OCI-LY7 (cell line): Measurements from ENCODE around the gene CTNNA2. TPM values are rescaled to one million over a fixed set of nuclear protein-coding genes. Genes with fewer than 3 reads are reported as not detected.

Experiments used
- BruUV-seq: library from RNA; stranded (reverse); fragments of 400-500 nt; replicated peaks from 2 replicates; lab custom pipeline; 2021; lab: Mats Ljungman, UMichigan
- CTCF ChIA-PET: fragments of 300-600 bp; sonication (Branson Sonifier 250); formaldehyde crosslinking; loops from one replicate; lab custom pipeline; 2022; ENCODE audit warnings: antibody characterized with exemption; ENCODE audit not compliant: unreplicated experiment; lab: Charles Lee
- POLR2A ChIA-PET: fragments of 300-600 bp; sonication (Branson Sonifier 250); formaldehyde crosslinking; loops from one replicate; lab custom pipeline; 2022; ENCODE audit warnings: antibody characterized with exemption; lab: Charles Lee
- DNase-seq: peaks from one replicate; pipeline ENCODE4 v3.0.0-alpha.2; 2015; ENCODE audit warnings: low spot score
- H2AFZ ChIP-seq: fragments of 200-600 bp; sonication (generic), shearing (Covaris generic); 2 replicates; pipeline ENCODE4 v1.6.1; 2014; ENCODE audit warnings: mild to moderate bottlenecking, antibody characterized with exemption, low read length, moderate library complexity
- H3K27ac ChIP-seq: fragments of 200-600 bp; sonication (generic); 2 replicates; pipeline ENCODE4 v1.5.1; 2014; ENCODE audit warnings: mixed run types, low read depth, mild to moderate bottlenecking, moderate library complexity, low read length, inconsistent platforms; ENCODE audit not compliant: poor library complexity, severe bottlenecking
- H3K36me3 ChIP-seq: fragments of 200-600 bp; sonication (generic); 2 replicates; pipeline ENCODE4 v1.6.1; 2014; ENCODE audit warnings: mild to moderate bottlenecking, antibody characterized with exemption, low read length, moderate library complexity, mixed read lengths; ENCODE audit not compliant: insufficient read depth
- H3K4me1 ChIP-seq: fragments of 200-600 bp; sonication (generic); 2 replicates; pipeline ENCODE4 v1.5.1; 2014; ENCODE audit warnings: mild to moderate bottlenecking, low read length; ENCODE audit not compliant: insufficient read depth, poor library complexity, severe bottlenecking
- H3K4me2 ChIP-seq: fragments of 200-600 bp; sonication (generic); 2 replicates; pipeline ENCODE4 v1.6.1; 2014; ENCODE audit warnings: mild to moderate bottlenecking, low read length
- H3K4me3 ChIP-seq: fragments of 200-600 bp; sonication (generic); 2 replicates; pipeline ENCODE4 v1.5.1; 2014; ENCODE audit warnings: mild to moderate bottlenecking, low read depth, low read length; ENCODE audit not compliant: poor library complexity, severe bottlenecking
- H3K79me2 ChIP-seq: fragments of 200-600 bp; sonication (generic); 2 replicates; pipeline ENCODE4 v1.6.1; 2016; ENCODE audit warnings: low read depth, mild to moderate bottlenecking, low read length, moderate library complexity, mixed read lengths; ENCODE audit not compliant: insufficient read depth
- H3K9me2 ChIP-seq: fragments of 200-600 bp; sonication (generic); 2 replicates; pipeline ENCODE4 v1.6.1; 2016; ENCODE audit warnings: mild to moderate bottlenecking, low read length, mixed read lengths; ENCODE audit not compliant: insufficient read depth
- H3K9me3 ChIP-seq: fragments of 200-600 bp; sonication (generic); 2 replicates; pipeline ENCODE4 v1.6.1; 2014; ENCODE audit warnings: mild to moderate bottlenecking, mixed run types, low read length, mixed read lengths
- H4K20me1 ChIP-seq: fragments of 200-600 bp; sonication (generic); 2 replicates; pipeline ENCODE4 v1.6.1; 2014; ENCODE audit warnings: mild to moderate bottlenecking, antibody characterized with exemption, low read length, moderate library complexity, mixed read lengths; ENCODE audit not compliant: insufficient read depth
- EZH2phosphoT487 ChIP-seq: fragments of 200-600 bp; sonication (generic); IDR thresholded peaks from 2 replicates; pipeline ENCODE4 v1.6.1; 2018; ENCODE audit warnings: low read depth, borderline replicate concordance, mild to moderate bottlenecking, mixed run types, antibody characterized with exemption, low read length, moderate library complexity, mixed read lengths
- intact Hi-C: fragments of 100-400 bp; cut with micrococcal nuclease; formaldehyde crosslinking; loops from one replicate; pipeline ENCODE4 v1.10.0; 2022; ENCODE audit not compliant: unreplicated experiment
- total RNA-seq, 2 experiments: library from RNA; depleted of rRNA in 1 of 2; stranded (reverse); fragments of >200 nt in 1 of 2; shearing (Covaris generic) in 1 of 2; gene quantifications; 2 replicates each; pipeline ENCODE4 v1.2.3, GENCODE V29; 2014 to 2022
- TF ChIP-seq, protein P1 (sequence below): fragments of 200-600 bp; sonication (generic); conservative IDR thresholded peaks from 2 replicates; pipeline ENCODE4 v1.5.1; 2014; ENCODE audit warnings: mild to moderate bottlenecking, antibody characterized with exemption, low read length, moderate library complexity, mixed read lengths

The CTNNA2 gene
- total RNA-seq, 2 experiments from 2014 or later = 0.19 to 2.7 TPM

DNA sequence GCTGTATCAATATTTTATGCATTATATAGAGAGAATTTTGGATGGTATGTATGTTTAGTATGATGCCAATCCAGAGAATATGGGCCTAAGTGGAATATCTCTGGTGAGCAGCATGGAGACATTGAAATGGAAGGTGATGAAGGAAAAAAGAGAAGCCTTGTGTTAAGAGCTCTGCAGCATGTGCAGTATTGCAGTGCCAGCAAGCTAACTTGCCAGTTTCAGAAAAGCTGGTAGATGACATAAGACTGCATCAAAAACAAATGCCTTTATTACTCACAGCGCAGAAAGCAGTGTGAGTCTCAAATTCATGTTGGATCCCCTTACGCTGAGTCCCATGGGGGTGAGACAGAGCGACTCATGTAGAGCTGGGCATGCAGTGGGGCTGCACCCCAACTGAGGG is 280.2 kb downstream of the CTNNA2 start:
- Histone ChIP-seq H2AFZ (no peak overlapping the region), H3K36me3 (no peaks in the 10 kb centered on the region), H3K79me2 (no peaks in the 10 kb centered on the region), H3K4me1 (no peaks in the 10 kb centered on the region), H3K4me3 (no peak overlapping the region), H3K4me2 (no peak overlapping the region), H3K9me3 (no peaks in the 10 kb centered on the region), H3K9me2 (no peaks in the 10 kb centered on the region), H3K27ac (no peak overlapping the region), H4K20me1 (no peaks in the 10 kb centered on the region)
- intact Hi-C loops = no loop called here
- no peak for DNase-seq
- ChIA-PET POLR2A (interaction anchor here (0.7 to 1.0 kb wide), 2 partner anchors 10 to 12 kb away, joined by 3 read pairs; no protein-coding TSS in a partner anchor), CTCF (no interaction called here)
- no peak for TF ChIP-seq EZH2phosphoT487
- no TSS peak for BruUV-seq

DNA sequence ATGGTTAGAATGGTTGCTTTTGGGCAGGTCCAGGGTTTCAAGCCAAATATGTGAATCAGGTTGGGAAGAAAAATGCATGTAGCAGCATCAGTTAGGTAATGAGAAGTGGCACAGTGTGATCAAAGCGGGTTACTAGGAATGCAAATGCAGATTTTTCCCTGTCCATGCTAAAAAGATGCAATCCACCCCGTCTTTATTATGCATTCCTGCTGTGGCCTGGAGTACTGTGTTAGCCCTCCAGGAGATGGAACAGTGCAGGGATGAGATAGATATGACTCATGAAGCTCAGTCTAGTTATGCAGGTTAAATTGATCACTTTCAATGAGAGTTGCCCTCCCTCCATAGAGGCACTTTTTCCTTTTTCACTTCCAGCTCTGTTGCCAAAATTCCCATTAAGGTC is 283.8 kb downstream of the CTNNA2 start:
- CTCF ChIA-PET = no interaction called here

GRCh38 chr2:79798776-79799175 is 285.9 kb downstream of the CTNNA2 start:
- Histone ChIP-seq H3K4me3 (no peak overlapping the region), H2AFZ (no peak overlapping the region), H3K4me1 (no peaks in the 10 kb centered on the region), H4K20me1 (no peaks in the 10 kb centered on the region), H3K79me2 (no peaks in the 10 kb centered on the region), H3K9me3 (no peaks in the 10 kb centered on the region), H3K9me2 (no peaks in the 10 kb centered on the region), H3K36me3 (no peaks in the 10 kb centered on the region), H3K27ac (no peak overlapping the region), H3K4me2 (no peak overlapping the region)
- POLR2A ChIA-PET = no interaction called here
- DNase-seq = no peak
- TF ChIP-seq EZH2phosphoT487 = no peak
- TF ChIP-seq, protein P1, sequence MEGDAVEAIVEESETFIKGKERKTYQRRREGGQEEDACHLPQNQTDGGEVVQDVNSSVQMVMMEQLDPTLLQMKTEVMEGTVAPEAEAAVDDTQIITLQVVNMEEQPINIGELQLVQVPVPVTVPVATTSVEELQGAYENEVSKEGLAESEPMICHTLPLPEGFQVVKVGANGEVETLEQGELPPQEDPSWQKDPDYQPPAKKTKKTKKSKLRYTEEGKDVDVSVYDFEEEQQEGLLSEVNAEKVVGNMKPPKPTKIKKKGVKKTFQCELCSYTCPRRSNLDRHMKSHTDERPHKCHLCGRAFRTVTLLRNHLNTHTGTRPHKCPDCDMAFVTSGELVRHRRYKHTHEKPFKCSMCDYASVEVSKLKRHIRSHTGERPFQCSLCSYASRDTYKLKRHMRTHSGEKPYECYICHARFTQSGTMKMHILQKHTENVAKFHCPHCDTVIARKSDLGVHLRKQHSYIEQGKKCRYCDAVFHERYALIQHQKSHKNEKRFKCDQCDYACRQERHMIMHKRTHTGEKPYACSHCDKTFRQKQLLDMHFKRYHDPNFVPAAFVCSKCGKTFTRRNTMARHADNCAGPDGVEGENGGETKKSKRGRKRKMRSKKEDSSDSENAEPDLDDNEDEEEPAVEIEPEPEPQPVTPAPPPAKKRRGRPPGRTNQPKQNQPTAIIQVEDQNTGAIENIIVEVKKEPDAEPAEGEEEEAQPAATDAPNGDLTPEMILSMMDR = no peak
- CTCF ChIA-PET = no interaction called here
- BruUV-seq = no TSS peak
- intact Hi-C loops = no loop called here

More for the DNA sequence above, 283.8 kb downstream of the CTNNA2 start:
- H3K4me3 ChIP-seq = no peak overlapping the region
- H4K20me1 ChIP-seq = no peaks in the 10 kb centered on the region
- H3K9me2 ChIP-seq = no peaks in the 10 kb centered on the region
- H3K36me3 ChIP-seq = no peaks in the 10 kb centered on the region
- H3K4me2 ChIP-seq = no peak overlapping the region
- no peaks in the 10 kb centered on the region for H3K4me1 ChIP-seq
- H2AFZ ChIP-seq = no peak overlapping the region
- intact Hi-C loops = no loop called here
- no TSS peak for BruUV-seq
- POLR2A ChIA-PET = interaction anchor here (0.6 kb wide), 1 partner anchor 43 kb away, joined by 4 read pairs; no protein-coding TSS in a partner anchor
- no peak overlapping the region for H3K27ac ChIP-seq
- no peak for DNase-seq
- H3K9me3 ChIP-seq = no peaks in the 10 kb centered on the region
- no peak for TF ChIP-seq EZH2phosphoT487
- TF ChIP-seq, protein P1 = no peak
- H3K79me2 ChIP-seq = no peaks in the 10 kb centered on the region
